ENCODE results near the gene LZTR1.

Gene LZTR1

DNA sequence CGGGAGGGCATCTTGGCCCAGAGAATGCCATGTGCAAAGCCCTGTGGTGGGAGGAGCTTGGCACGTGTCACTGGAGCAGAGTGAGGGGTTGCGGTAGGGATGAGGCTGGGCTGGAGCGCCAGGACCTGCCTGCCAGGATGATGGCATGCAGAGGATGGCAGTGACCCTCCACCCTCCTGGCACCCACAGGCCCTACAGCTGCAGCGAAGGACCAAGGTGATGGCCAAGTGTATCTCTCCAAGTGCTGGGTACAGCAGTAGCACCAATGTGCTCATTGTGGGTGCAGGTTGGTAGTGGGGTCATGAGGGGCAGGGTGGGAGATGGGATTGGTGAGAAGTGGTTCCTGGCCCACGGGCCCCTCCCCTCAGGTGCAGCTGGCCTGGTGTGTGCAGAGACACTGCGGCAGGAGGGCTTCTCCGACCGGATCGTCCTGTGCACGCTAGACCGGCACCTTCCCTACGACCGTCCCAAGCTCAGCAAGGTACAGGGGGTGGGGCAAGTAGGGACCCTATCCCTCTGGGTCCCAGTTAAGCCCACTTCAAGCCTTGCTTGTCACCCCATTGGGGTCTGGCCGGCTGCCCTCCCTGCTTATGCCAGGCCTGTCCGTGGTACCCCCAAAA is 7.7 kb upstream of the LZTR1 start:
- TF ChIP-seq TCF12 (IDR thresholded peaks at IDR 0.05; ENCODE audit: low read depth) (no peak), EP300 (IDR thresholded peaks at IDR 0.05; ENCODE audit: borderline replicate concordance) (no peak), NFIC (IDR thresholded peaks at IDR 0.05) (no peak), EGR1 (IDR thresholded peaks at IDR 0.05) (no peak), RAD21 (IDR thresholded peaks at IDR 0.05; ENCODE audit: low read depth) (no peak), FOXM1 (IDR thresholded peaks at IDR 0.05; ENCODE audit: borderline replicate concordance, low read depth) (no peak), ZBTB7A (IDR thresholded peaks at IDR 0.05; ENCODE audit: low read depth) (no peak), CREB1 (IDR thresholded peaks at IDR 0.05; ENCODE audit: low read depth) (no peak)
- TF ChIP-seq, protein P1, sequence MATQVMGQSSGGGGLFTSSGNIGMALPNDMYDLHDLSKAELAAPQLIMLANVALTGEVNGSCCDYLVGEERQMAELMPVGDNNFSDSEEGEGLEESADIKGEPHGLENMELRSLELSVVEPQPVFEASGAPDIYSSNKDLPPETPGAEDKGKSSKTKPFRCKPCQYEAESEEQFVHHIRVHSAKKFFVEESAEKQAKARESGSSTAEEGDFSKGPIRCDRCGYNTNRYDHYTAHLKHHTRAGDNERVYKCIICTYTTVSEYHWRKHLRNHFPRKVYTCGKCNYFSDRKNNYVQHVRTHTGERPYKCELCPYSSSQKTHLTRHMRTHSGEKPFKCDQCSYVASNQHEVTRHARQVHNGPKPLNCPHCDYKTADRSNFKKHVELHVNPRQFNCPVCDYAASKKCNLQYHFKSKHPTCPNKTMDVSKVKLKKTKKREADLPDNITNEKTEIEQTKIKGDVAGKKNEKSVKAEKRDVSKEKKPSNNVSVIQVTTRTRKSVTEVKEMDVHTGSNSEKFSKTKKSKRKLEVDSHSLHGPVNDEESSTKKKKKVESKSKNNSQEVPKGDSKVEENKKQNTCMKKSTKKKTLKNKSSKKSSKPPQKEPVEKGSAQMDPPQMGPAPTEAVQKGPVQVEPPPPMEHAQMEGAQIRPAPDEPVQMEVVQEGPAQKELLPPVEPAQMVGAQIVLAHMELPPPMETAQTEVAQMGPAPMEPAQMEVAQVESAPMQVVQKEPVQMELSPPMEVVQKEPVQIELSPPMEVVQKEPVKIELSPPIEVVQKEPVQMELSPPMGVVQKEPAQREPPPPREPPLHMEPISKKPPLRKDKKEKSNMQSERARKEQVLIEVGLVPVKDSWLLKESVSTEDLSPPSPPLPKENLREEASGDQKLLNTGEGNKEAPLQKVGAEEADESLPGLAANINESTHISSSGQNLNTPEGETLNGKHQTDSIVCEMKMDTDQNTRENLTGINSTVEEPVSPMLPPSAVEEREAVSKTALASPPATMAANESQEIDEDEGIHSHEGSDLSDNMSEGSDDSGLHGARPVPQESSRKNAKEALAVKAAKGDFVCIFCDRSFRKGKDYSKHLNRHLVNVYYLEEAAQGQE (IDR thresholded peaks at IDR 0.05; ENCODE audit: low read depth): no peak
- TF ChIP-seq, protein P2, sequence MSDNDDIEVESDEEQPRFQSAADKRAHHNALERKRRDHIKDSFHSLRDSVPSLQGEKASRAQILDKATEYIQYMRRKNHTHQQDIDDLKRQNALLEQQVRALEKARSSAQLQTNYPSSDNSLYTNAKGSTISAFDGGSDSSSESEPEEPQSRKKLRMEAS (IDR thresholded peaks at IDR 0.05): no peak
- TF ChIP-seq, protein P3, sequence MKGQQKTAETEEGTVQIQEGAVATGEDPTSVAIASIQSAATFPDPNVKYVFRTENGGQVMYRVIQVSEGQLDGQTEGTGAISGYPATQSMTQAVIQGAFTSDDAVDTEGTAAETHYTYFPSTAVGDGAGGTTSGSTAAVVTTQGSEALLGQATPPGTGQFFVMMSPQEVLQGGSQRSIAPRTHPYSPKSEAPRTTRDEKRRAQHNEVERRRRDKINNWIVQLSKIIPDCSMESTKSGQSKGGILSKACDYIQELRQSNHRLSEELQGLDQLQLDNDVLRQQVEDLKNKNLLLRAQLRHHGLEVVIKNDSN (IDR thresholded peaks at IDR 0.05): no peak

DNA sequence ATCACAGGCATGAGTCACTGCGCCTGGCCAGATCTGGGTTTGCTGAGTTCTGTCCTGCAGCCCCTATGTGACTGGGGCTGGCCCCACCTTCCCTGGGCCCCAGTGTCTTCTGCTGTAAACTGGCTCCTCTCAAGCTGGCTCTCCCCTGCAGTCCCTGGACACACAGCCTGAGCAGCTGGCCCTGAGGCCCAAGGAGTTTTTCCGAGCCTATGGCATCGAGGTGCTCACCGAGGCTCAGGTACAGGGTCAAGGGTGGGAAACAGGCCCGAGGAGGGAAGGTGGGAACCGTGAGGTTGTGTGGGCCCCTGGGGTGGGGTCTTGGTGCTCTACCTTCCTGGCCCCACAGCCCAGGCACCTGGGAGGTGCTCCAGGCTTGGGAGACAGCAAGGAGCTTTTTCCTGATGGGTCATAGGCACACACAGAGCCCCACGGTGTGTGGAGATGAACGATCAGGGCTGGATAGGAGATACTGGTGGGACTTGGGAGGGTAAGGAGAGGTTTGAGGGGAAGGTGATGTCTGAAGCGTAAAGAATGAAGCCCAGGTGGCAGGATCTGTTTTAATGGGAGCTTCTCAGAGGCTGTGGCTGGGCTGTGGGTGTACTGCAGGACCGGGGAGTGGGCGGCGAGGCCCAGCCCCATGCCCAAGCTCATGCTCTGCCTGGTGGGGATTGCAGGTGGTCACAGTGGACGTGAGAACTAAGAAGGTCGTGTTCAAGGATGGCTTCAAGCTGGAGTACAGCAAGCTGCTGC is 6.4 kb upstream of the LZTR1 start:
- TF ChIP-seq EP300 (IDR thresholded peaks at IDR 0.05; ENCODE audit: borderline replicate concordance) (no peak), TEAD4 (IDR thresholded peaks at IDR 0.05) (no peak), YY1 (IDR thresholded peaks at IDR 0.05; ENCODE audit: low read depth) (no peak), TAF1 (IDR thresholded peaks at IDR 0.05; ENCODE audit: low read depth) (no peak), TCF12 (IDR thresholded peaks at IDR 0.05; ENCODE audit: low read depth) (no peak), CEBPB (IDR thresholded peaks at IDR 0.05) (no peak), CREB1 (IDR thresholded peaks at IDR 0.05; ENCODE audit: low read depth) (no peak), EGR1 (IDR thresholded peaks at IDR 0.05) (no peak), FOXM1 (IDR thresholded peaks at IDR 0.05; ENCODE audit: borderline replicate concordance, low read depth) (no peak), ZBTB7A (IDR thresholded peaks at IDR 0.05; ENCODE audit: low read depth) (no peak), NFIC (IDR thresholded peaks at IDR 0.05) (no peak), RAD21 (IDR thresholded peaks at IDR 0.05; ENCODE audit: low read depth) (no peak)
- TF ChIP-seq, protein P2 (IDR thresholded peaks at IDR 0.05): no peak
- TF ChIP-seq, protein P1 (IDR thresholded peaks at IDR 0.05; ENCODE audit: low read depth): no peak
- TF ChIP-seq, protein P3 (IDR thresholded peaks at IDR 0.05): no peak

DNA sequence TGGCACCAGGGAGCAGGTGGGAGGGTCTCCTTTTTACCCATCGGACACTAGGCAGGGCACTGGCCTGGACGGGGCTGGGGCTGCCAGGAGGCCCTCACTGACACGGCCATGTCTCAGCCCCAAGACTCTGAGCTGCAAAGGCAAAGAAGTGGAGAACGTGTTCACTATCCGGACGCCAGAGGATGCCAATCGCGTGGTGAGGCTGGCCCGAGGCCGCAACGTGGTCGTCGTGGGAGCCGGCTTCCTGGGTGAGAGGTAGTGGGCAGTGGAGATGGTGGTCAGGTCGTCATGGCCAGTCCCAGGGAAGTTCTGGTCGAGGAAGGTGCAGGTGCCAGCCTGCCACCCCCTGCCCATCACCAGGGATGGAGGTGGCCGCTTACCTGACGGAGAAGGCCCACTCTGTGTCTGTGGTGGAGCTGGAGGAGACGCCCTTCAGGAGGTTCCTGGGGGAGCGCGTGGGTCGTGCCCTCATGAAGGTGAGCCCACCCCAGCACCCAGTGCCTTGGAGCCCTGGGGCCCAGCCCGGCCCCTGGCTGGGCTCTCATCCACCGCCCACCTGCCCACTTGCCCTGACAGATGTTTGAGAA is 5.7 kb upstream of the LZTR1 start:
- TF ChIP-seq, protein P1 (IDR thresholded peaks at IDR 0.05; ENCODE audit: low read depth): no peak
- TF ChIP-seq, protein P2 (IDR thresholded peaks at IDR 0.05): no peak
- TF ChIP-seq EGR1 (IDR thresholded peaks at IDR 0.05): no peak
- TF ChIP-seq CEBPB (IDR thresholded peaks at IDR 0.05): no peak
- TF ChIP-seq FOXM1 (IDR thresholded peaks at IDR 0.05; ENCODE audit: borderline replicate concordance, low read depth): no peak
- no peak for TF ChIP-seq TEAD4 (IDR thresholded peaks at IDR 0.05)
- TF ChIP-seq TCF12 (IDR thresholded peaks at IDR 0.05; ENCODE audit: low read depth): no peak
- TF ChIP-seq EP300 (IDR thresholded peaks at IDR 0.05; ENCODE audit: borderline replicate concordance): no peak
- no peak for TF ChIP-seq NFIC (IDR thresholded peaks at IDR 0.05)
- TF ChIP-seq RAD21 (IDR thresholded peaks at IDR 0.05; ENCODE audit: low read depth): no peak
- no peak for TF ChIP-seq CREB1 (IDR thresholded peaks at IDR 0.05; ENCODE audit: low read depth)
- TF ChIP-seq TAF1 (IDR thresholded peaks at IDR 0.05; ENCODE audit: low read depth): no peak
- TF ChIP-seq, protein P3 (IDR thresholded peaks at IDR 0.05): no peak
- no peak for TF ChIP-seq ZBTB7A (IDR thresholded peaks at IDR 0.05; ENCODE audit: low read depth)
- no peak for TF ChIP-seq YY1 (IDR thresholded peaks at IDR 0.05; ENCODE audit: low read depth)
